Pancreas (tissue), 10 donors: ENCODE results near the gene DSC3. TPM values are rescaled to one million over a fixed set of nuclear protein-coding genes. Genes with fewer than 3 reads are reported as not detected.

Source experiments
- ATAC-seq, 4 donors: fragments of 200-7000 bp; cut with Tn5 transposase; one replicate each; pipeline versions ENCODE4 v1.8.0 to v1.9.1; 2020; ENCODE audit warnings: mild to moderate bottlenecking in 4 of 4, moderate library complexity in 4 of 4
- DNase-seq, 6 donors: peaks; one replicate each; pipeline ENCODE4 v3.0.0-alpha.2; 2020
- FAIRE-seq: peaks from 2 replicates; lab custom pipeline; 2012; peaks lifted over from hg19 to GRCh38; lab: Jason Lieb, UNC
- H3K27ac ChIP-seq, 4 donors: fragments of 200-600 bp; sonication (generic); 1 replicate in 3 of 4; 2 replicates in 1 of 4; pipeline versions ENCODE4 v1.5.0 to v1.8.0; 2020
- H3K27me3 ChIP-seq, 4 donors: fragments of 200-600 bp; one replicate each; pipeline ENCODE4 v1.8.0; 2021
- H3K36me3 ChIP-seq, 3 donors: fragments of 200-600 bp; sonication (generic) in 1 of 3; one replicate each; pipeline versions ENCODE4 v1.5.0 to v1.8.0; 2020 to 2021
- H3K4me1 ChIP-seq, 3 donors: fragments of 200-600 bp; one replicate each; pipeline ENCODE4 v1.8.0; 2021
- H3K4me3 ChIP-seq, 4 donors: fragments of 200-600 bp; sonication (generic) in 2 of 4; one replicate each; pipeline versions ENCODE4 v1.5.0 to v1.8.0; 2020 to 2021
- H3K9me3 ChIP-seq, 4 donors: fragments of 200-600 bp; one replicate each; pipeline ENCODE4 v1.8.0; 2021
- CTCF ChIP-seq, 4 donors: fragments of 200-600 bp; sonication (generic) in 3 of 4; IDR thresholded peaks; one replicate each; pipeline versions ENCODE4 v1.5.0 to v1.8.0; 2021; ENCODE audit warnings: antibody characterized with exemption in 4 of 4
- intact Hi-C, 3 donors: fragments of 100-400 bp; cut with DNase I; formaldehyde crosslinking; loops; one replicate each; pipeline versions ENCODE4 v1.11.1 to v1.14.2; 2022
- polyA plus RNA-seq, 2 donors: library from polyadenylated mRNA; stranded (reverse); fragments of 200-250 nt; gene quantifications; one replicate each; pipeline ENCODE4 v1.2.3, GENCODE V29; 2013
- total RNA-seq, 6 donors: library from RNA; stranded (reverse); fragmentation: NEBNext Ultra II Directional in 4 of 6; extraction: Animal tissue kit (Norgen Biotek cat#: 25700) in 4 of 6; gene quantifications; one replicate each; pipeline versions ENCODE4 v1.2.1 to v1.2.4, GENCODE V29; 2021 to 2023
- donor health status: healthy with polysubstance abuse.
- donor health status: DM: no; HTN: no; CAD: no; lungs with moderate emphysema.
- donor health status: DM: no; HTN: no; CAD: no.
- donor health status: control.
- donor health status: control.
- donor health status: Bipolar disorder and iron deficiency.
- donor health status: DM: yes; HTN: yes; CAD: no.
- donor health status: DM: no; HTN: no; CAD: no.
- donor health status: DM: no; HTN: no; CAD: no.
- donor health status: DM: yes; HTN: yes; CAD: no.

Gene DSC3
- total and polyA plus RNA-seq, 8 donors: 0.04 to 0.12 (median 0.06) TPM; not detected in 1

DNA sequence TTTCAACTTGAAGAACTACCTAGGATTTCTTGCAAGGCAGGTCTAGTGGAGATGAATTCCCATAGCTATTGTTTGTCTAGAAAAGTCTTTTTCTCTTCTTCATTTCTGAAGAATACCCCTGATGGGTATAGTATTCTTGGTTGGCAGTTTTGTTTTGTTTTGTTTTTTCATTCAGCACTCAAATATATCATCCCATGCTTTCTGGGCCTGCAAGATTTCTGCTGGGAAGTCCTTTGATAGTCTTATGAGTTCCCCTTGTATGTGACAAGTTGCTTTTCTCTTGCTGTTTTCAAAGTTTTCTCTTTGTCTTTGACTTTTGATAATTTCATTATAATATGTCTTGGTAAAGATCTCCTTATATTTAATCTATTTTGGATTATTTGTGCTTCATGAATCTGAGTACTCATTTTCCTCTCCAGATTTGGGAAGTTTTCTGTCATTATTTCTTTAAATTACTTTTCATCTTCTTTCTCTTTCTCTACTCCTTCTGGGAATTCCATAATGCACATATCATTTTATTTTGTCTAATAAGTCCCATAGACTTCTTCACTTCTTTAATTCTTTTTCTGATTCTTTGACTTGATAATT is 101.5 kb downstream of the DSC3 start:
- no peak for TF ChIP-seq CTCF (IDR thresholded peaks at IDR 0.05)
- Histone ChIP-seq H3K27ac (no peak overlapping the region), H3K4me3 (no peak overlapping the region), H3K36me3 (no peaks in the 10 kb centered on the region), H3K4me1 (no peaks in the 10 kb centered on the region), H3K9me3 (no peaks in the 10 kb centered on the region), H3K27me3 (no peaks in the 10 kb centered on the region)
- DNase-seq (no peak), FAIRE-seq (no peak), ATAC-seq (no peak)
- intact Hi-C loops: no loop called here

Other genes with a start within 250 kb of the DSC3 start
- gene DSC2, start 59.7 kb upstream of the DSC3 start, total RNA-seq: 10 to 100 TPM in 4 of 6 donors, 1 to 10 TPM in 2; 8.8 to 30.3 (median 11.9) TPM
- 1 to 10 TPM; 2.7 to 5.9 TPM for gene DSC2, start 59.7 kb upstream of the DSC3 start, polyA plus RNA-seq
- not detected for gene DSC1, start 120.1 kb upstream of the DSC3 start, total RNA-seq
- not detected for gene DSC1, start 120.1 kb upstream of the DSC3 start, polyA plus RNA-seq